ENCODE data around the gene HADHB. TPM values are rescaled to one million over a fixed set of nuclear protein-coding genes. Genes with fewer than 3 reads are reported as not detected.

HADHB gene
- total RNA-seq, 1 experiment from 2014 or later = 65.5 TPM

DNA sequence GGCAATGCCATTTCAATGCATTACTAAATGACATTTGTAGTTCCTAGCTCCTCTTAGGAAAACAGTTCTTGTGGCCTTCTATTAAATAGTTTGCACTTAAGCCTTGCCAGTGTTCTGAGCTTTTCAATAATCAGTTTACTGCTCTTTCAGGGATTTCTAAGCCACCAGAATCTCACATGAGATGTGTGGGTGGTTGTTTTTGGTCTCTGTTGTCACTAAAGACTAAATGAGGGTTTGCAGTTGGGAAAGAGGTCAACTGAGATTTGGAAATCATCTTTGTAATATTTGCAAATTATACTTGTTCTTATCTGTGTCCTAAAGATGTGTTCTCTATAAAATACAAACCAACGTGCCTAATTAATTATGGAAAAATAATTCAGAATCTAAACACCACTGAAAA is 45.3 kb downstream of the HADHB start:
- CTCF ChIA-PET = no interaction called here
- ATAC-seq (no peak), DNase-seq (ENCODE audit: low read depth, low spot score) (no peak)
- intact Hi-C loops (cut with micrococcal nuclease) = no loop called here
- Histone ChIP-seq H3K9me3 (ENCODE audit: control insufficient read depth in 1 of 2, insufficient read depth in 1 of 2, low read depth in 1 of 2, low read length in 2 of 2) (no peaks in the 10 kb centered on the region), H3K79me2 (ENCODE audit: insufficient read depth, low read length) (no peaks in the 10 kb centered on the region), H2AFZ (ENCODE audit: low read depth, low read length, poor library complexity, severe bottlenecking) (no peak overlapping the region), H3K27me3 (ENCODE audit: insufficient read depth, low read length) (no peaks in the 10 kb centered on the region), H3K27ac (ENCODE audit: low read depth, low read length) (no peak overlapping the region), H3K4me1 (ENCODE audit: control insufficient read depth in 1 of 2, insufficient read depth in 2 of 2, low read length in 2 of 2) (peaks cover 2 to 6% of the 10 kb centered on the region in 2 experiments; a peak in 2 of 4 replicates), H4K20me1 (ENCODE audit: insufficient read depth) (no peaks in the 10 kb centered on the region), H3K4me3 (replicated peaks in 1 of 2; ENCODE audit: low read depth in 1 of 2, low read length in 2 of 2) (no peak overlapping the region), H3K9ac (ENCODE audit: low read length) (no peak overlapping the region), H3K36me3 (ENCODE audit: control insufficient read depth in 1 of 2, insufficient read depth in 2 of 2, low read length in 2 of 2) (peaks cover 1 to 4% of the 10 kb centered on the region in 2 experiments; a peak in 1 of 4 replicates), H3K9me2 (ENCODE audit: insufficient read depth) (no peaks in the 10 kb centered on the region), H3K4me2 (ENCODE audit: low read length) (no peak overlapping the region)
- POLR2A ChIA-PET = no interaction called here
- BruUV-seq (replicated peaks) = no TSS peak
- RAD21 ChIA-PET (ENCODE audit: low non-redundant PET in 1 of 2, low total read pairs in 2 of 2, uncharacterized antibody in 2 of 2, unreplicated experiment in 2 of 2) = no interaction called here
- TF ChIP-seq, protein P1, sequence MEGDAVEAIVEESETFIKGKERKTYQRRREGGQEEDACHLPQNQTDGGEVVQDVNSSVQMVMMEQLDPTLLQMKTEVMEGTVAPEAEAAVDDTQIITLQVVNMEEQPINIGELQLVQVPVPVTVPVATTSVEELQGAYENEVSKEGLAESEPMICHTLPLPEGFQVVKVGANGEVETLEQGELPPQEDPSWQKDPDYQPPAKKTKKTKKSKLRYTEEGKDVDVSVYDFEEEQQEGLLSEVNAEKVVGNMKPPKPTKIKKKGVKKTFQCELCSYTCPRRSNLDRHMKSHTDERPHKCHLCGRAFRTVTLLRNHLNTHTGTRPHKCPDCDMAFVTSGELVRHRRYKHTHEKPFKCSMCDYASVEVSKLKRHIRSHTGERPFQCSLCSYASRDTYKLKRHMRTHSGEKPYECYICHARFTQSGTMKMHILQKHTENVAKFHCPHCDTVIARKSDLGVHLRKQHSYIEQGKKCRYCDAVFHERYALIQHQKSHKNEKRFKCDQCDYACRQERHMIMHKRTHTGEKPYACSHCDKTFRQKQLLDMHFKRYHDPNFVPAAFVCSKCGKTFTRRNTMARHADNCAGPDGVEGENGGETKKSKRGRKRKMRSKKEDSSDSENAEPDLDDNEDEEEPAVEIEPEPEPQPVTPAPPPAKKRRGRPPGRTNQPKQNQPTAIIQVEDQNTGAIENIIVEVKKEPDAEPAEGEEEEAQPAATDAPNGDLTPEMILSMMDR (IDR thresholded peaks at IDR 0.05 in 2 of 3, conservative IDR thresholded peaks at IDR 0.05 in 1 of 3; ENCODE audit: borderline replicate concordance in 1 of 3, insufficient read depth in 1 of 3, low read depth in 2 of 3, low read length in 2 of 3) = no peak
- TF ChIP-seq EZH2phosphoT487 (IDR thresholded peaks at IDR 0.05; ENCODE audit: borderline replicate concordance) = no peak
- no peak for TF ChIP-seq SIN3A (IDR thresholded peaks at IDR 0.05; ENCODE audit: low read depth)
- TF ChIP-seq YY1 (IDR thresholded peaks at IDR 0.05; ENCODE audit: extremely low read depth, insufficient replicate concordance, low read depth, low read length) = no peak
- no peak for TF ChIP-seq EZH2 (IDR thresholded peaks at IDR 0.05)
- TF ChIP-seq, protein P2, sequence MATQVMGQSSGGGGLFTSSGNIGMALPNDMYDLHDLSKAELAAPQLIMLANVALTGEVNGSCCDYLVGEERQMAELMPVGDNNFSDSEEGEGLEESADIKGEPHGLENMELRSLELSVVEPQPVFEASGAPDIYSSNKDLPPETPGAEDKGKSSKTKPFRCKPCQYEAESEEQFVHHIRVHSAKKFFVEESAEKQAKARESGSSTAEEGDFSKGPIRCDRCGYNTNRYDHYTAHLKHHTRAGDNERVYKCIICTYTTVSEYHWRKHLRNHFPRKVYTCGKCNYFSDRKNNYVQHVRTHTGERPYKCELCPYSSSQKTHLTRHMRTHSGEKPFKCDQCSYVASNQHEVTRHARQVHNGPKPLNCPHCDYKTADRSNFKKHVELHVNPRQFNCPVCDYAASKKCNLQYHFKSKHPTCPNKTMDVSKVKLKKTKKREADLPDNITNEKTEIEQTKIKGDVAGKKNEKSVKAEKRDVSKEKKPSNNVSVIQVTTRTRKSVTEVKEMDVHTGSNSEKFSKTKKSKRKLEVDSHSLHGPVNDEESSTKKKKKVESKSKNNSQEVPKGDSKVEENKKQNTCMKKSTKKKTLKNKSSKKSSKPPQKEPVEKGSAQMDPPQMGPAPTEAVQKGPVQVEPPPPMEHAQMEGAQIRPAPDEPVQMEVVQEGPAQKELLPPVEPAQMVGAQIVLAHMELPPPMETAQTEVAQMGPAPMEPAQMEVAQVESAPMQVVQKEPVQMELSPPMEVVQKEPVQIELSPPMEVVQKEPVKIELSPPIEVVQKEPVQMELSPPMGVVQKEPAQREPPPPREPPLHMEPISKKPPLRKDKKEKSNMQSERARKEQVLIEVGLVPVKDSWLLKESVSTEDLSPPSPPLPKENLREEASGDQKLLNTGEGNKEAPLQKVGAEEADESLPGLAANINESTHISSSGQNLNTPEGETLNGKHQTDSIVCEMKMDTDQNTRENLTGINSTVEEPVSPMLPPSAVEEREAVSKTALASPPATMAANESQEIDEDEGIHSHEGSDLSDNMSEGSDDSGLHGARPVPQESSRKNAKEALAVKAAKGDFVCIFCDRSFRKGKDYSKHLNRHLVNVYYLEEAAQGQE (IDR thresholded peaks at IDR 0.05; ENCODE audit: low read depth) = no peak
- TF ChIP-seq, protein P3, sequence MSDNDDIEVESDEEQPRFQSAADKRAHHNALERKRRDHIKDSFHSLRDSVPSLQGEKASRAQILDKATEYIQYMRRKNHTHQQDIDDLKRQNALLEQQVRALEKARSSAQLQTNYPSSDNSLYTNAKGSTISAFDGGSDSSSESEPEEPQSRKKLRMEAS (IDR thresholded peaks at IDR 0.05) = no peak
- TF ChIP-seq, protein P4, sequence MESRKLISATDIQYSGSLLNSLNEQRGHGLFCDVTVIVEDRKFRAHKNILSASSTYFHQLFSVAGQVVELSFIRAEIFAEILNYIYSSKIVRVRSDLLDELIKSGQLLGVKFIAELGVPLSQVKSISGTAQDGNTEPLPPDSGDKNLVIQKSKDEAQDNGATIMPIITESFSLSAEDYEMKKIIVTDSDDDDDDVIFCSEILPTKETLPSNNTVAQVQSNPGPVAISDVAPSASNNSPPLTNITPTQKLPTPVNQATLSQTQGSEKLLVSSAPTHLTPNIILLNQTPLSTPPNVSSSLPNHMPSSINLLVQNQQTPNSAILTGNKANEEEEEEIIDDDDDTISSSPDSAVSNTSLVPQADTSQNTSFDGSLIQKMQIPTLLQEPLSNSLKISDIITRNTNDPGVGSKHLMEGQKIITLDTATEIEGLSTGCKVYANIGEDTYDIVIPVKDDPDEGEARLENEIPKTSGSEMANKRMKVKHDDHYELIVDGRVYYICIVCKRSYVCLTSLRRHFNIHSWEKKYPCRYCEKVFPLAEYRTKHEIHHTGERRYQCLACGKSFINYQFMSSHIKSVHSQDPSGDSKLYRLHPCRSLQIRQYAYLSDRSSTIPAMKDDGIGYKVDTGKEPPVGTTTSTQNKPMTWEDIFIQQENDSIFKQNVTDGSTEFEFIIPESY (IDR thresholded peaks at IDR 0.05; ENCODE audit: extremely low read depth, insufficient replicate concordance, low read length) = no peak
- no peak for TF ChIP-seq TCF7L2 (IDR thresholded peaks at IDR 0.05; ENCODE audit: borderline replicate concordance, extremely low read depth, insufficient read depth, insufficient read length)
- TF ChIP-seq JUND (IDR thresholded peaks at IDR 0.05) = no peak
- no peak for TF ChIP-seq ZNF274 (IDR thresholded peaks at IDR 0.05; ENCODE audit: low read depth, low read length)
- no peak for TF ChIP-seq CEBPB (IDR thresholded peaks at IDR 0.05; ENCODE audit: low read depth)
- no peak for TF ChIP-seq CBX3 (IDR thresholded peaks at IDR 0.05; ENCODE audit: low read depth)

Data from HCT116 (cell line).